Stimulated activated CD4-positive, alpha-beta T cell treated with anti-CD3 and anti-CD28 coated beads, Interleukin-1b, Interleukin-23, amount 100 ng/mL, for 48 hours (primary cell): ENCODE measurements around the gene SND1.

Experiments used
- DNase-seq: peaks from one replicate; pipeline ENCODE4 v3.0.0-alpha.2; 2020

SND1 gene

DNA sequence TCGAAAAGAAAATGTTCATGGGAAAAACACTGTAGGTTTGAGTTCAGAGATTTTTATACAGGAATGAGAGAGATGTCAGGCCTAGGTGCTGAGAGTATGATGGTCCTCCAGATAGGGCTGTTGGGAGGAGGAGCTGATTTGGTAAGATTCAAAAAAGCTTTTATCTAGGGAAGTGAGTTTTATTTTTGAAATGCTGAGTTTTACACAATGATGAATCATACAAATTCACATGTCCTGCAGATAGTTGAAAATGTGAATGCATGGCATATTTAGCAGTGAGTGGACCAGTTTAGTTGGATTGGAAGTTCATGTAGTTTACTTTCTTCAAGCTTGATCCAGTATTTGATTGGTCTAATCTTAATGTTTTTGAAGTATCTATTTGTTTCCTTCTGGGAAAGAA lies 224.4 kb downstream of the SND1 start:
- DNase-seq = no peak

DNA sequence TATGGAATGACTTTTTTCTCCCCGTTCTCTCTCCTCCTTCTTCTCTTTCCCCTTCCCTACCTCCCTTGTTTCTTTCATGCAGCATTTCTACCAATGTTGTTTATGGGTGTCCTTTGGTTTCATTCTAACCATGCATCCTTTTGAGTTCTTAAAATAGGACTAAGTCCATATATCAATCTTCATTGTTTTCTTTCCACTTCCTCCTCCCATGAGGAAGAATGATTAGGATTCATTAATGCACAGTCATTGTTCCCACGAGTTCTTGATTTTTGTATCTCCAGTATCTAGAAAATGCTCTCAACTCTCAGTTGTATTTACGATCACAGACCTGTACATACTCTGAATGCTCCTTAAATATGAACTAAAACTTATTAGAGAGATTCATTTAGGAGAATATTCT lies 226.0 kb downstream of the SND1 start:
- DNase-seq = no peak

DNA sequence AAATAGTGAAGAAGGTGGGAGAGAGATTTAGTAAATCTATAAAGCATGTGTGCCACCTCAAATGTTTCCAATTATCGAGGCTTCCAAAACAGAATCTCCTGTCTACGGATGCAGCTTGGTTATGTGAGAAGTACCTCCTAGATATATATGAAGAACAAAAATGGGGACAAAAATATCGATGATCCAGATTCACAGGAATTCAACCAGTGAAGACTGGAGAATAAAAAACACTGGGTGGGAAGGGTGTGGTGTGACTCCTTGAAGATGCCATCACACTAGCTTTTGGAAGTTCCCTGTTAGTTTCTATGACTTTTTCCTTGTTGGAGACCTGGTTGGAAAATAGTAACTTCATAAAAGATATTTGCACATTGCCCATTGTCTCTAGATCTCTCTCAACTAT lies 226.8 kb downstream of the SND1 start:
- DNase-seq = no peak

DNA sequence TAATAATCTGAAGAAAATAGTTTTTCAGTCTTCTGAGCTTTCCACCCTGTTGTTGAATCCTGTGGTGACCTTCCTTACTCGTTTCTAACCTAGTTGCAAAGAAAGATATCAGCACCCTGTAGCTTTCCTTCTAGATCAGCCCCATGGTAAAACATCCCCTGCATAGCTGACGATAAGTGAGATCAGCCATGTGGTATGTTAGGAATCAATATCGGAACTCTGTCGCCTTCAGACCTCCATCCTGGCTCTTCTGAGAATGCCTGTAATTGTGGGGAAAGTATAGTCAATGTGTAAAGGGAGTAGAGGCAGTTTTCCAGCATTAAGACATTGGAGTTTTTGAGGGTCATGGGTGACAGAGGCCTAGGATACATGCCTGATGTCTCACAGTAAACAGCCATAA lies 227.4 kb downstream of the SND1 start:
- DNase-seq = no peak

DNA sequence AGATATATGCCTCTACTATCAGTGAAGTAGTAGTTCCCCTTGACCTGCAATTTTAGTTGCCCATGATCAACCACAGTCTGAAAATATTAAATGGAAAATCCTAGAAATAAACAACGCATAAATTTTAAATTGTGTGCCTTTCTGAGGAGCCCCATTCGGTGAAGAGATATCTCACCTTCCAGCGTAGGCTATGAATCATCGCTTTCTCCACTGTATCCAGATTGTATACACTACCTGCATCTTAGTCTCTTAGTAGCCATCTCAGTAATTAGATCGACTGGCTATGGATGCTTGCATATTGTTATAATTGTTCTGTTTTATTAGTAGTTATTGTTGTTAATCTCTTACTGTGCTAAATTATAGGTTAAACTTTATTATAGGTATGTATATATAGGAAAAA lies 227.9 kb downstream of the SND1 start:
- no peak for DNase-seq

DNA sequence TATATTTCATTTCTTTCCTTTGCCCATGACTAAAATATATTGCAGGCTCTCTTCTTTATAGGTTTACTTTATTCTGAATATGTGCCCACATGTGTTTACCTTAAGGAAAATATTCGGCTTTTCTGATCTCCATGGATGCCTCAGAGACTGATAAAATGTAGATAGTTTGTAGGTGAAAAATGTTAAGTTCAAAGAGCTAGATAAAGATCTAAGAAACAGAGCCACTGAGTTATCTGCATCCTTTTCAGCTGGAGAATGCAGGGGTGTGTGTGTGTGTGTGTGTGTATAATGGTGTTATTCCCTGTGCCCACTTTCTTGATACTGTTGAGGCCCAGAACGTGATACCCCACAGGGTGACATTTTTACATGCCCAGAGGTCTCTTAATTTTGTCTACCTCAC lies 228.5 kb downstream of the SND1 start:
- no peak for DNase-seq

DNA sequence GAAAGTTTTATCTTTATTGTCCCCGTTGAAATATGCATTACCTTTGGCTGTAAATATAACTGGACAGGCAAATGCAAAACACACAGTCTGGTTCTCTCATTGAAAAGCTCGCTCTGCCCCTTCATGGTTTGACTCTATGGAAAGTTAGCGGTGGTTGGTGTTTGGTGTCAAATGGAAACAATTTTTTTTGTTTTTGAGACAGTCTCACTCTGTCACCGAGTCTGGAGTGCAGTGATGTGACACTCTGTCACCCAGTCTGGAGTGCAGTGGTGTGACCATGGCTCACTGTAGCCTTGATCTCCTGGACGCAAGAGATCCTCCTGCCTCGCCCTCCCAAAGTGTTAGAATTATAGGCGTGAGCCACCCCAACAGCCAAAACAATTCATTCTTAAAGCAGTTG lies 229.6 kb downstream of the SND1 start:
- DNase-seq = no peak

DNA sequence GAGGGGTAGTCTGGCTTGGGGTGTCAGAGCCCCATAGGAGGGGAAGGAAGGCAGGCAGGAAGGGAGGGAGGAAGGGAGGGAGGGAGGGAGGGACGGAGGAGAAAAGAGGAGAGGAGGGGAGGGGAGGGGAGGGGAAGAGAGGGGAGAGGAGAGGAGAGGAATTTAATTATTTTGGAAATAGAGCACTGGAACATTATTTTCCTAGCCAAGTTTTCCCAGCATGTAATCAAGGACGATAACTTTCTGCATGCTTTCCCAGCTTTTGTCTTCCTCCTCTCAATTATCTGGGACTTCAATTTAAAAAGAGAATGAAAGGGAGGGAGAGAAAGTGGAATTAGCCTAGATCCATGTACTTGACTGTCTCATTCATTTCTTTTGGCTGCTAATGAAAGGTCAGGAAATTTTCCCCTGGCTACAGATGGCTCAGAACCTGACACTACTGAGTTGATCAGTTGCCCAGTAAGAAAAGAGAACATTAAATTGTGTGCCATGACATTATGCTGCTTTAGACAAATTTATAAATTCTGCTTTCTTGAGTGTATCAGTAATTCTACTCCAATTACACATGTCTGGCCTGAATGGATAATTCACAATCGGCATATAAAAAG lies 230.4 kb downstream of the SND1 start:
- no peak for DNase-seq

DNA sequence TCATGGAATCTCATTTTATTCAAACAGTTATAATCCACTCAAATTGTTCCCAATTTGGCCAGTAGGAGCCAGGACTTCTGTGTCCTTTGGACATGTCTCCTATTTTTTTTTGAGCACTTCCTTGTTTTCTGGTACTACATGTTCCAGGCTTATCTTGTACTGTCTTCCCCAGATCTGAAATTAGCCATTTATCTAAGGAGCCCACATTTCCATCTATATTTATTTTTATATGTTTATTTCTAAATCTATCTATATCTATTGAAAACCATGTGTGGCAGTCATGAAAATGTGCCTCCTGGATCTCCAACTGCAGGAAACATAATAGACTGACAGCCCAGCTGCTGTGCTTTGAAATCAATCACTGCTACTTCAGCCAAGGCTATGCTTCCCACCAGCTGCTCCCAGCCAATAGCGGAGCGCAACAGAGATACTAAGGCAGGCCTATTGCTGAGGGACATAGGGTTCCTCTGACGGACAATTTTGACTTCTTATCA lies 232.1 kb downstream of the SND1 start:
- no peak for DNase-seq

DNA sequence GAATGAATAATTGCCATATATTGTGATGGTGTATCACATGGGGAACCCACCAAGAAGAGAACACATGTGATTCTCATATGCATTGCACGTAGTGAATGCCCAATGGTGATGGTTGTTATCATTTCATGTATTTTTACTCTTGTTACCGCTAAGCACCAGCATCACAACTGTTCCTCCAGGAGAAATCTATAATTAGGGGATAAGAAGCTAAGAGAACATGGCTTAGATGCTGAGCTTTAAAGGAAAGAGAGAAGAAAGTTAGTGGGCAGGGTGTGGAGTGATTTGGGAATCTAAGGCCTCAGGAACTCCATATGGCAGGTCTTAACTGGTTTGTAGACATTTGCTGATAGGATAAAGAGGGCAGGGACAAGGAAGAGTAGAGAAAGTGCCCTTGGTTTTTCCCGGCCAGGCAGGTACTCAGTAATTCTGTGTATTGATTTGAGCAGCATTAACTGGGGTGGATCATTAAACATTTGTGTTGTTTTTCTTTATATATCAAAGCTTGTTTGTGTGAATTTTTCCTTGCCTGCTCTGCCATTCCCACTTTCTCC lies 233.3 kb downstream of the SND1 start:
- DNase-seq = no peak

DNA sequence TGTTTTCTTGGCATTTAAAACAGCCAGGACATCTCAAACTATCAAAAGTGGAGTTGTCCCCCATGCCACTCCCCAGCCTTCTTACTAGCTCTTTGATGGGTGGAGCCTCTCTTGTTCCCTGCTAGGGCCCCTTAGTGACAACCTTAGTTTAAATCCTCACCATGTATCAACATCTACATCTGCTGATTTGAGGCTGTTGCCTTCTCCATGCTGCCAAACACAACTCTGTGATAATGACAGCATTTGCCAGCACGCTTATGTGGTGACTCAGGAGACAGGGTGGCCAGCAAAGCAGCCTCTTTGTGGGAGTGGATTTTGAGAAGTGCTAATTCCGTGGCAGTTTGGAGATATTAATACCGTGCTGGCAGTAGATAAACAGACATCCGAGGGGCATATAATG lies 233.8 kb downstream of the SND1 start:
- no peak for DNase-seq

DNA sequence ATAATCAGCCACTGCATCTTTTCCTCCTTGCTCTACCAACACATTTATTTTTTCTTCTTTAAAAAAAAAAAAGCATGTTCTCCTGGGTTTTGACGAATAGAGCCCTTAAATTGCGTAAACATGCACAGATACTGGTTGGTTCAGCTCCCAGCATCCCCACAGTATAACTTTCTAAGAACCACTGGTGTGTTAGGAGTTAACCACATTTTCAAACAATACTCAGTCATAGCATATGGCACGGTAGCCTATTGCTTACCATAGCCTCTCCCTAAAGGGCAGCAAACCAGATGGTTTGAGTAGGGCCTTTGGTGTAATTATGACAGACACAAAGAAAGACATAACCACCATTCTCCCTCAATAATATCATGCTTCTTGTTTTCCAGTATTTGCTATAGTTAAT lies 234.3 kb downstream of the SND1 start:
- no peak for DNase-seq

DNA sequence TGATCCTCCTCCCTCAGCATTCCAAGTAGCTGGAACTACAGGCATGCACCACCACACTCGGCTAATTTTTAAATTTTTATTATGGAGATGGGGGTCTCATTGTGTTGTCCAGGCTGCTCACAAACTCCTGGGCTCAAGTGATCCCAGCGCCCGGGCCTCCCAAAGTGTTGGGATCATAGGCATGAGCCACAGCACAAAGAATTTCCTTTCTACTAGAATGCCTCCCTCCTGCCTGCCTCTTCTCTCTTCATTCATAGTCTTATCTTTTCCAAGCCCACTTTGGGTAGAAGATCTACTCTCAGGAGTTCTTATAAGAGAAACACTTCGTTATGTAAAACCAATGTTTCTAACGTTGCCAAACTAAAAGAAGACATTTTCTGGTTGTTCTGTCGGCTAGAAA lies 235.1 kb downstream of the SND1 start:
- DNase-seq = no peak

DNA sequence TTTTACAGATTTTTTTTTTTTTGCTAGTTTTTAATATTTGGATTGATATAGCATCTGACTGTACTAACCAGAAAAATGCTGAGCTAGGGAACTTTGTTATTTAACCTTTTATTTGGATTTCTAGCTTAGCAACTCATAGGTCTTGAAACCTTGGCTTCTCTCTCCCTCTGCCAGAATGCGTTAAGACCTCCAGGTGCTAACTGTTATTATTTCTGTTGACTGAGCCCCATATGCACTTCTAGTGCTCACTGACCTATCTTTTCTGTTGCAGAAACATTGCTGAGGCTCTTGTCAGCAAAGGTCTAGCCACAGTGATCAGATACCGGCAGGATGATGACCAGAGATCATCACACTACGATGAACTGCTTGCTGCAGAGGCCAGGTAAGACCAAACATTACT lies 235.6 kb downstream of the SND1 start:
- no peak for DNase-seq

DNA sequence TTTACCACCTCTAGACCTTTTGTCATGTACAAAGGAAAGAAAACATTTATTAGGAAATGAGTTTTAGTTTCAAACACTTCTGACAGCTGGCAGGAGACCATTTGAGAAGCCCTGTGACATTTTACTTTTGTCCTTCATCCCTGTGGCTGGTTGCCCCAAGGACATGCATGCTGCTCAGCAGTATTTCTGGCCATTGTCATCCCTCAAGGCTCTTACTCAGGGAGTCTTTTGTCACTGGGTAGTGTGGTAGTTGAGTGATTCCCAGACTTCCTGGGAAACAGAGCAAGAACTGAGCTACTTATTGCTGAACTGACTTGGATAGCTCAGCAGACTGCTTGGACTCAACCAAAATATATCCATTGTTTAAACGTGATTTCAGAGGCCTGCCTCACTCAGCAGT lies 236.4 kb downstream of the SND1 start:
- no peak for DNase-seq

DNA sequence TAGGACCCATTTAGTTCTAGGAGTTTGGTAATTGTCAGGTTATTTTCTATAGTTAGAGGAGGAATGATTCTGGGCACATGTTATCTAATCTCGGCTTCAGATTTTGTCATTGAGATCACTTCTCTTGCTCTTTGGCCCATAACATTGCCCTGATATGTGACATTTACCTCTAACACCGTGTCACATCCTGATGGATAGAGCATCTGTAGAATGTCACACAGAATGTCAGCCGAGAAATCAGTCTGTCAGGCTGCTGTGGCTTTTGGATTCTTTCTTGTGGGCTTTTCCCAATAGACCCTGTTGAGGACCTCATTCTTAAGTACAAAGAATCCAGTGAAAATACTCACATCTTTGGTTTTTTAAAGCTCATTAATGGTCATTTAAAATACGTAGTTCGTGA lies 236.8 kb downstream of the SND1 start:
- no peak for DNase-seq

DNA sequence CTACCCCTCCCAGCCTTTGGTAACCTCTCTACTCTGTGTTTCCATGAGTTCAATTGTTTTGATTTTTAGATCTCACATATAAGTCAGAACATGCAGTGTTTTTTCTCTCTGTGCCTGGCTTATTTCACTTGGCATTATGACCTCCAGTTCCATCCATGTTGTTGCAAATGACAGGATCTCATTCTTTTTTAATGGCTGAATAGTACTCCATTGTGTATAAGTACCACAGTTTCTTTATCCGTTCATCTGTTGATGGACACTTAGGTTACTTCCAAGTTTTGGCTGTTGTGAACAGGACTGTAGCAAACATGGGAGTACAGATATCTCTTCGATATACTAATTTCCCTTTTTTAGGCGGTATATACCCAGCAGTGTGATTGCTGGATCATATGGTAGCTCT lies 237.7 kb downstream of the SND1 start:
- no peak for DNase-seq

DNA sequence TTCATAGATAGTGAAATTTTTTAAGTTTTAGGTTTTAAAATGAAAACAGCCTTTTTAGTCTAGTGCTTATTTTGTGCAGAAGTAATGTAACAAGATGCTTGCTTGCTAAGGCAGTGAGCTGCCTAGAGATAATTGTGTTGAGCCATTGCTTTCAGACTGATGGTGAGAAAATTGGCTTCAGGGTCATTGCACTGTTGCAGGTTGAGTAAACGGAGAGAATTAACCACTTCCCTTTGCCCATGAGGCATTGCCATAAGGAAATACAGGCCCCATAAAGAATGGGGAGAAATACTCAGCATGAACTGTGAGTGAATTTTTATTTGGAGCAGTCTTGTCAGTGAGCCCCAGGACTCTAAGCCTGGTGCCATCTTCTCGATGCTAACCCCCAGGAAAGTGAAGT lies 238.7 kb downstream of the SND1 start:
- DNase-seq = no peak

DNA sequence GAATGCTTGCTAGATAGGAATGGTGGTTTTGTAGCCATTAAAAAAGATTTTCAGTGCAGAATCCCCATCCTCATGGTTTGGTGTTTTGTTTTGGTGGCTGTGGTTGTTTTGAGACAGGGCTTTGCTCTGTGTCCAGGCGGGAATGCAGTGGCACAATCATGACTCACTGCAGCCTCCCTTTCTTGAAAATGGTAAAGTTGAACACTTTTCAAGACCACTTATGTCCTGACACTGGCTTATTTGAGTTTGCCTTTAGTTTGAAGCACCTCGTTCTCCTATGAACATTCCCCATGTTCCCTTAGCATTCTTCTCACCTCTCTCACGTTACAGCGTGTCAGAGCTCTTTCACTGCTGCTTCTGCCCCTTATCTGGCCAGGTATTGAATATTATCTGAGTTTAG lies 239.2 kb downstream of the SND1 start:
- no peak for DNase-seq

DNA sequence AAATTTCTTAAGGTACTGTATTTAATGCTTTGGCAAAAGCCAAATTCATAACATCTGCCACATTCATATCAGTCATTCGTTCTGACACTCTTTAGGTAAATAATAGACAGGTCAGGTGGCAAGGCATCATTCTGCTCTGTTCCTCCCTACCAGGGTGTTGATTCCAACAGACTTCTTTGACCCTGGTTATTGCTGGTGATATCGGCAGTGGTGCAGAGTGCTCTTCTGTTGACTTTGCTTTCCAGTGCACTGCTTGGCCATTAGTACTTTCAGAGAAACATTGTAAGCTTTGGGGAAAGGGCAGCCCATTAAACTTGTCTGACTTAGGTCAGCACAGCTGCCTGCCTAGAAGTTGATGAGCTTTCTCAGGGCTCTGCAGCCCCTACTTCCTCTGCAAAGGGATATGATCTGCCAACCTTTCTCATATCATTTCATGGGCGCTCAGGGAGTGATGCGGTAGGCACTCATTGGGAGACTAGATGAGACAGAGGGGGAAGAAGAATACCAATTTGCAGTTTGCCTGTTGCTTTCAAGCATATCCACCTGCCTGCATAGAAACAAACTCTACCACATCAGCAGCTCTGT lies 240.0 kb downstream of the SND1 start:
- no peak for DNase-seq

DNA sequence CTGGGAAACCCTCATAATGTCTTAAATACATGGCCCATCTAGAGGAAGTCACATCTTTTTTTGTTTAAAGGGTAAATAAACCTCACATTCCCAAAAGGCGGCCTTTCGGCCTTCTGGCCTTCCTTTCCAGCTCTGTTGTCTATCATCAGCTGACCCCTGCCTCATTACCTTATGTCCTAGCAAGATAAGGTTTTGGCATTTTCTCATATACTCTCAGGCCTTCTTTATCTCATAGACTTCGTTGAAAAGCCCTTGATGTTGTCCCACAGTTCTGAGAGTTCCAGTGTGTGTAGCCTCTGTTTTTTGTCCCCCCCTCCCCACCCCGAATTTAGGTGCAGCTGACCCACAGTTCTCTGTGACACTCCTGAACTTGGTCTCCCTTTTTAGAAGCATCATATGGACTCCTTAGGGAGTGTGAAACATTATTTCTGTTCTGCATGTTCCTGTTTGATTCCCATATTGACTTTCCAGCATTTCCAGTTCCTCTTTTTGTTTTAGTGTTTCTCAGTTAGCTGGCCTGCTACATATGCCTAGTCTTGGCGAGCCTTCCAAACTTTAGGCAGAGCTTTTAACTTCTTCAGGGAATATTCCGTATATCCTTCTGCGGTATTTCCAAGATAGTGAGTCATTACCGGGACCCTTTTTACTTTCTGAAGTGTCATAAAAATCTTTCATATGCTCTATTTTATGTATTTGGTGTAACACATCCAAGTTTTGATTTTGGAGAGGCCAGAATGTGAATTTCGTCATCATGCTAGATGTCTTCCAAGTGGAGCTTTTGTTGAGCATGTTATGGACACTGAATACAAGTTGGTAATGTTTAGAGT lies 240.7 kb downstream of the SND1 start:
- no peak for DNase-seq

DNA sequence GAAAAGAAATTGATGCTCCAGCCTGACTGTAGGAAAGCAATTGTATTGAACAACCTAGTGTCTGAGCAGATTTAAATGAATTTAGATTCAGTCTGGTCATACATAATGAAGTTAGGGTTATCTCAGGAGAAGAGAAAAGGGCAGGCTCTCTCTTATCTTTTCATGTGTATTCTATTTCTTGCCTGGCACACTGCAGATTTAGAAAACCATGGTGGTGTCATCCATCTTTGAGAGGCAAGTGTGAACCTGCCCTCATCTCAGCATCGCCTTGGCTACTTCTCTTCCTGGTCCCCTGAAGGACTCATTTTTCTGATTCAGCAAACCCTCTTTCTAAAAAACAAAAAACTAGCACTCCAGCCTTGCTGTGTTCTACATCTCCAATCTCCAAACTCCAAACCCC lies 241.6 kb downstream of the SND1 start:
- no peak for DNase-seq

DNA sequence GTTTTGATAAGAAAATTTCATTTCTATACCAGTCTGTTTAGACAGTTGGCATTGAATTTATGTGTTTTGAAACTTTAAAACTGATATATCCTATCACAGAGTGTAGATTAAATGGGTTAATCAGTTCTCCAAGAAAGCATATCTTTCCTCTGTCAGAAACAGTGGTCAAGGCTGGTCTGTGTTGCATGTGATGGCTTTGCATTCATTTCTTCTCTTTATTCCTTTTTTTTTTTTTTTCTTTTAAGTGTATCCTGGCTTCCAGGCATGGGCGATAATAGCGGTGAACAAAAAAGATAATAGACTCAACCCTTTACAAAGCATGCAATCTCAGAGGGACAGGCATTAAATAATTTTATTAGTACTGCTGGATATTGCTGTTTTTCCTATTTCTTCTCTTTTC lies 242.6 kb downstream of the SND1 start:
- no peak for DNase-seq

DNA sequence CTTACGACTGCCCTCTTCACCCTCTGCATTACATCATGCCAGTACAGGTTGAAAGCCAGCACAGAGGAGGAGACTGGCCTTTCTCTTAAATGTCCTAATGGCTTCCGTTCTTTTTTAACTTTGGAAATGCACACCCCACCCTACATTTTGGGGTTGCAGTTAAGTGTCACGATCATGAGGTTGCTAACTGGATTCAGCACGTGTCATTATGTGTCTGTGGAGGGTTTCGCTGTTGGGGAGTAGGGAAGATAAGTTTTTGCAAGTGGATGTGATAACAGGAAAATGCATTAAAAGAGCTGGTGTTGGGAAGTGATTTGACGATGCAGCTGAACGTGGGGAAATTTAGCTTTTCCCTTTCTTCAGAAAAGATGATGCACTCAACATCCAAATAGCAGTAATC lies 243.4 kb downstream of the SND1 start:
- DNase-seq = no peak
